22Rv1 (cell line): ENCODE data around the gene MAGI2.

Experiments
- H3K27ac ChIP-seq: fragments of 450-650 bp; 2 replicates; pipeline ENCODE4 v1.5.1; 2017
- CTCF ChIP-seq: fragments of 450-650 bp; IDR thresholded peaks from 2 replicates; pipeline ENCODE4 v1.5.1; 2017; ENCODE audit warnings: mild to moderate bottlenecking
- ZFX ChIP-seq: fragments of 450-650 bp; IDR thresholded peaks from 2 replicates; pipeline ENCODE4 v1.6.1; 2017; ENCODE audit warnings: antibody characterized with exemption, borderline replicate concordance

The MAGI2 gene

GRCh38 chr7:79288655-79289054, 164.8 kb downstream of the MAGI2 start:
- H3K27ac ChIP-seq: no peak overlapping the region
- TF ChIP-seq CTCF: no peak
- no peak for TF ChIP-seq ZFX

GRCh38 chr7:79287981-79288380, 165.5 kb downstream of the MAGI2 start:
- no peak for TF ChIP-seq CTCF
- no peak for TF ChIP-seq ZFX
- no peak overlapping the region for H3K27ac ChIP-seq

GRCh38 chr7:79286181-79286580, 167.3 kb downstream of the MAGI2 start:
- H3K27ac ChIP-seq: no peak overlapping the region

GRCh38 chr7:79285756-79286155, 167.7 kb downstream of the MAGI2 start:
- TF ChIP-seq ZFX: no peak
- TF ChIP-seq CTCF: no peak
- H3K27ac ChIP-seq: no peak overlapping the region

More at GRCh38 chr7:79286181-79286580, 167.3 kb downstream of the MAGI2 start:
- TF ChIP-seq ZFX (no peak), CTCF (no peak)

- no peak overlapping the region for H3K27ac ChIP-seq
- TF ChIP-seq ZFX: no peak
- no peak for TF ChIP-seq CTCF
These were observed 169.3 kb downstream of the MAGI2 start for GRCh38 chr7:79284211-79284610.

- no peak for TF ChIP-seq ZFX
- no peak for TF ChIP-seq CTCF
- no peak overlapping the region for H3K27ac ChIP-seq
These were observed 170.4 kb downstream of the MAGI2 start for GRCh38 chr7:79282882-79283602.

- TF ChIP-seq CTCF (peak; percentile 25), ZFX (no peak)
- no peak overlapping the region for H3K27ac ChIP-seq
These were observed 171.3 kb downstream of the MAGI2 start for GRCh38 chr7:79282070-79282694.
